ENCODE measurements around the gene CCDC66.
"Not testable (repeated sequence)": the region's sequence is repeated elsewhere in the genome, so short reads cannot be mapped to it uniquely, and the experiment has no call there.

CCDC66 gene
- 93.1 reads per million, percentile 81 among the genes with 10 or more reads in this experiment for total RNA-seq

DNA sequence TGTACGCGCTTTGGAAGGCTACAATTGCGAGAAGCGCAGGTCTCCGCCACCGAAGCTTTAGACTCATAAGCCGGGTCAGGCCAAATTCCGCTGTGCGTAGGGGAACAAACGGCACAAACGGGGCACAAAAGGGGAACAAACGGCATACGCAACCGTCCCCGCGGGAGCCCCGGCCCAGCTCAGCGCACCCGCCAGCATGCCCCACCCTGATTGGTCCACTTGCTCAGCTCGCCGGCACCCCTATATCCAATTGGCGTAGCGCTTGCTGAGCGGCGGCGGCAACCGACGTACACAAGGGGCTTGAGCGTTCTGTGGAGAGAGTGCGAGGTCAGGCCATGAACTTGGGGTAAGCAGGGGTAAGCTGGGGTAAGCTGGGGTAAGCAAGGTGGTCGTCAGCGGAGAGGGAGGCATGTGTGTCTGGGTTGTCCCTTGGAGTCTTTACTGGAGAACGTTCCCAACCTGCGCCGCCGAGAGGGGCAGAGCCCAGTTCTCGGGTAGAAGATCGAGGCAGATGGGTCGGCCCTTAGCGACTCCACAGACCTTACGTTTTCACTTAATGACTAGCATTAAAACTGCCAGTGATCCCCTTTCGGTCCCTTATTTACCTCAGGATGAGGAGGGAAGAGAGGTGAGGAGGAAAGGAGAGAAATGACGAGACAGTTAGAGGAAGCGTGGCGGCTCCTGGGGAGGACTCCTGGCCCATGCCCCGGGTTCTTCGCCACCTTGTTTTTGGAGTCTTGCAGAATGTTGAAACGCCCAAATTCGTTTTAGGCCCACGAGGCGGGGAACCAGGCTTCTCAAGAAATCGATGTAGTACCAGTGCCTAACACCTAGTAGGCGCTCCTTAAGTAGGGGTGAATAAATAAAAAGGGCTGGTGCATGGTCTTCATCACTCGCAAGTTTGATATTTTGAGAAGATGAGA is at the start of gene CCDC66:
CCDC66 (plus strand) TSS at position 268 of the 923 bp plus-strand sequence; CDS start at position 336, 68 bp downstream.
- peak; percentile 93 for DNase-seq

DNA sequence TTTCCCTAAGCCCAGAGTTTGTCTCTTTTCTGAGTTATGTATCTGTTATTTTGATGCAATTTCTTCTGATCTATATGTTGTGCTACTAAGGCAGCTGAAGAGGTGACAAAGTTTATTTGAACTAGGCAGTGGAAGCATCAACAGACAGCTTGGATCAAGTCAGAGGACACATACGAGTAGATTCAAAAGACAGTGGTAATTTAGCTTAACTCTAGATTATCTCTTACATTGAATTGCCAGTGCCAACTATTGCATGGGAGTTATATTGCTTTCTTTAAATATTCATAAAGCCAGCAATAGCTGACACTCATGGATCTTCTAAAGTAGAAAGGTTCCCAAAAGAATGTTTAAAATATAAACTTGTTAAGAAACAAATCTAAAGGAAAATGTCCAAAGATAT is 37.3 kb upstream of the CCDC66 start:
- no peak for DNase-seq

DNA sequence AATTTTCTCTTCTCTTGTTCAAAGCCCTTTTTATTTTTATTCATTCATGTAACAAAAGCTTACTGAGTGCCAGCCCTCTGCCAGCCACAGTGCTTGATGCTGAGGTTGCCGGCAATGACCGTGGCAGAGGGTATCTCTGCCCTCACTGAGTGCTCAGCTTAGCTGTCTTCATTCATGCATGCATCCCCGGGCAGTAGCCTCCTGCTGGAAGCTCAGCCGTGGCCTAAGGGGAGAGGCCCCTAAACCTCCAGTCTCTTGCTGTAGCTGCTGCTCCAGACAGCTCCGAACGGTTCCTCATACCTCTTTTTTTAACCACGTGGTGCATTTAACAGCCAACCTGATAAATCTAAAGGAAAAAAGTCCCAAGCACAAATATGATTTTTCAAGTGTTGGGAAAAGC is 34.6 kb upstream of the CCDC66 start:
- DNase-seq, result no peak

DNA sequence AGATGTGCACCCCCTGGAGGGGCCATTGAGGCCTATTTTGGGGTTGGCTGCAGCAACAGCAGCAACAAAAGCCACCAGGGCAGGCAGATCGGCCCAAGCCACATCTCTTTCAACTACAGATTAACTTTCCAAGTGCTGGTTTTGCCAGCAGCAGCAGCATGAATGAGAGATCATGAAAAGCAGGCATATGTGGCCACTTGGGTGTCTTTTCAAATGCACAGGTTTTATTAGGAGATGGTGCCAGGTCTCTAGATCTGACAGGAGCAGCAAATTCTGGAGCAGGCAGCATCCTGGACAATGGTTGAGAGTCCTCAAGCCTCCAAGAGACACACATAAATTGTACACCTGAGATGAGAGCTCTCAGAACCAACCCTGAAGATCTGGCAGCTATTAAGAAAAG is 31.7 kb upstream of the CCDC66 start:
- no peak for DNase-seq

DNA sequence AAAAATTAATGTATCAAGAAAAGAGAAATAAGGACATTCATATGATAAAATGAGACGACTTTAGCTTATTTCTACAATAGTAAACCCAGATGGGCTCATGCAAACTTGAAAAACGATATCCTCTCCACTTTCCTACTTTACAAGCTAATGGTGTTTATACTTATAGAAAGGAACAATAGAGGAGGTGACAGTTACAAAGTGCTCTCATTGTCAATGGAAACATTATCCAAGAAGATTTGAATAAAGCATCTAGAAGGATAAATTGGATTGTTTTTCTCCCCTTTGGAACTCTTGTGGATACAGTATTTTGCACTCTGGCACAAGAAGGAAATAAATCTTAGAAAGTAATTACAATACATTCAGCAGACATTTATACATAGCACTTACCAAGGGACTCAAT is 20.2 kb upstream of the CCDC66 start:
- no peak for DNase-seq

DNA sequence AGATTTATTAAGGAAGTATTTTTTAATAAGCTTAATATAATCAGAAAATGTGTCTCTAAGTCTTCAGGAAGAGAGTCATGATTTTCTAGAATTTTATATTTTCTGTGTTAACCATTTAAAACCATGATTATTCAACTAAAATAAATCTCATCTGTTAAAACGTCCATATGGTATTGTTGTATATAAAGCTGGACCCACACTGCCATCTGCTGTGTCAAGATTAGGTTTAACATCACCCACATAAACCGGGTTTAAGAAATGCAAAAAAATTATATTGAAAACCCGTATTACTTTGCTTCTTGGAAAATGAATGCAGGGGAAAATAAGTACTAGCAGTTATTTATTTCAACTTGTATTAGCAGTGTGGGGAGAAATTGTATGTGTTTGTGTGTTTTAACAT is 9.5 kb upstream of the CCDC66 start:
- no peak for DNase-seq

DNA sequence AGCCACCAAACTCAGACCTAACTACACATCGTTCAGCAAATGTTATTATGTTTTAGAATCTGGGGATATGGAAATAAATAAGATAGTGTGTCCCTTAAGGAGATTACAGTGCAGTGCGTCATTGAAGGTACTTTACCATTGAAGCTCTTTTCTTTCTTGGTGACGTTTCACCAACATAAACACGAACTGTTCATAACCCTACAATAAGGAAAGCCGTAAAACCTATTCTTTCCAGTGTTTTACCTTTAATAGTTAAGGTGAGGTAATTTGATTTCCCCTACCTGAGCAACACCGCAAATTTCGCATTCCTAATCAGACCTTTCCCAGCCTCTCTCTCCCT is 826 bp downstream of the CCDC66 start:
- no peak for DNase-seq

DNA sequence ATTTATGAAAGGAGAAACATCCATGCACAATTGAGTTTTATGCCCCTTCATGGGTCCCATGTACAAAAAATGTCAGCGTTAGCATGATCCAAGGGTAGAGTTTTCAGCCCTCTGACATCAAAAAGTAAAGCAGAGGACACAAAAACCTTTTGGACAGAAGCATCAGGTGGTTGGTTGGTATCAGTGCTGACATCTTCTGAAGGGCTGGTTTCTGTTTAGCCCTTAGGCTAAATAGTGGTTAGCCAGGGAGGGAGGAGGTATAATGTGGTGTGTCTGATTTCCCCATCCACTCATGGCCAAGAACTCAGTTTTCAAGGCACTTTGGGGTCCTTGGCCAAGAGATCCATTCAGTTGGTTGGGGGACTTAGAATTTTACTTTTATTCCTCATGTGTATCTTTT is 16.5 kb downstream of the CCDC66 start:
- DNase-seq, result no peak

DNA sequence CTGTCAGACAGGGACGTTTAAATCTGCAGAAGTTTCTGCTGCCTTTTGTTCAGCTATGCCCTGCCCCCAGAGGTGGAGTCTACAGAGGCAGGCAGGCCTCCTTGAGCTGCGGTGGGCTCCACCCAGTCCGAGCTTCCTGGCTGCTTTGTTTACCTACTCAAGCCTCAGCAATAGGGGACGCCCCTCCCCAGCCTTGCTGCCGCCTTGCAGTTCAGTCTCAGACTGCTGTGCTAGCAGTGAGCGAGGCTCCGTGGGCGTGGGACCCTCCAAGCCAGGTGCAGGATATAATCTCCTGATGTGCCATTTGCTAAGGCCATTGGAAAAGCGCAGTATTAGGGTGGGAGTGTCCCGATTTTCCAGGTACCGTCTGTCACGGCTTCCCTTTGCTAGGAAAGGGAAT is 25.0 kb downstream of the CCDC66 start:
- DNase-seq, result not testable (repeated sequence)

DNA sequence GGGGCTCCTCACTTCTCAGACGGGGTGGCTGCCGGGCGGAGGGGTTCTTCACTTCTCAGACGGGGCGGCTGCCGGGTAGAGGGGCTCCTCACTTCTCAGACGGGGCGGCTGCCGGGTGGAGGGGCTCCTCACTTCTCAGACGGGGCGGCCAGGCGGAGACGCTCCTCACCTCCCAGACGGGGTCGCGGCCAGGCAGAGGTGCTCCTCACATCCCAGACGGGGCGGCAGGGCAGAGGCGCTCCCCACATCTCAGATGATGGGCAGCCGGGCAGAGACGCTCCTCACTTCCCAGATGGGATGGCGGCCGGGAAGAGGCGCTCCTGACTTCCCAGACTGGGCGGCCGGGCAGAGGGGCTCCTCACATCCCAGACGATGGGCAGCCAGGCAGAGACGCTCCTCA is 27.3 kb downstream of the CCDC66 start:
- not testable (repeated sequence) for DNase-seq

DNA sequence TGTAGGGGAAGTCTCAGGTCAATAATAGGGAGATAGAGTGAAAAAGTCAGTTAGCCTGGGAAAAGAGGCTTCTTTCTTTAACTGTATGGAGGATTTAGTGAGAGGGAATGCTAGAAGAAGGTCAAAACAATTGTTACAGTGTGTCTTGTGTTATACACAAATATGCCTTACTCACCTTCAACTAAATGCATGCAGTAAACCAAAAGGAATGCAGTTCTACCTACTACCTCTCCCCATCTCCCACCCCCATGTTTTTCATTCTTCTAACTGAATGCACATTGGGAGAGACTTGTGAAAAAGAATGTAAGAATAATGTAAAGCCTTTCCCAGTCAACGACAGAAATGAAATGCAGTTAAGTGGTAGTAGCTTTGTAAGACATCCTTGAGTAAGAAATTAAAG is 33.8 kb downstream of the CCDC66 start:
- no peak for DNase-seq

DNA sequence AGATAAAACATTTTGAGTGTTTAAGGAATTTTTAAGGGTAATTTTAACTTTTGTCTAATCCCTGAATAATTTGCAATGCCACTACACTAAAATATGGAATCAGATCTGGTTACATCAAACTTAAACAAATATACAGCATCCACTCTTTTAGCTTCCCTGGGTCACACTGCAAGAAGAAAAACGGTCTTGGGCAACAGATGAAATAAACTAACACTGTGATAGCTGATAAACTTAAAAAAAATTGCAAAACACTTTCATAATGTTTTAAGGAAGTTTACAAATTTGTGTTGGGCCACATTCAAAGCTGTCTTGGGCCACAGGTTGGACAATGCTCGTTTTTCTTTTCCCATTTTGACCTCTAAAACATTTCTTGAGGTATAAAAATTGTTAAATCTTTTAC is 34.3 kb downstream of the CCDC66 start:
- no peak for DNase-seq

DNA sequence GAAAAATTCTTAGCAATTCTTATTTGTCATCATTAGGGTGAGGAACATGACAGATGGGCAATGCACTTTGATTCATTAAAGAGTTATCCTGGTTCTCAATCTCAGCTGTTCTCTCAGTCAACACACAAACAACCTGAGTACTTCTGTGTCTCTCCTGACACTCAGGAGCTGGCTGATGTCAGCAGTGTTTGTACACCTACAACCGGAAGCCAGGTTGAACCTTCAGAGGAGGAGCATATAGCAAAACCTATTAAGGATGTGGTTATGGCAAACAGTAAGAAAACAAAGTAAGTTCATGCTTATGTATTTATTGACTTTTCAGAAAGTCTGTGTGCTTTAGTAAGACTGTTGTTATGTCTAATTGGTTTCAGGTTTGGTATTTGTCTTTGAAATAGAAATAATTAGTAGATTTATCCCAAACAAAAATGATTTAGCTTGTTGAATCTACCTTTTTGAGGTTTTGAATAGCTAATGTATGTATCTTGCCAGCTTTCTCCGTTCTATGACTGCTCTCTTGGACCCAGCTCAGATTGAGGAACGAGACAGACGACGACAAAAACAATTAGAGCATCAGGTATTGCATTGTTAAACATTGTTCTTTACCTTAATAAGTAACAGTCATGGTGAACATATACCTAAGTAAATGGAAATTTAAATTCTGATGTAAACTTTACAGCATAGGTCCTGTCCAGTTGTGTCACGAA is 36.6 kb downstream of the CCDC66 start:
- DNase-seq, result peak; percentile 57

DNA sequence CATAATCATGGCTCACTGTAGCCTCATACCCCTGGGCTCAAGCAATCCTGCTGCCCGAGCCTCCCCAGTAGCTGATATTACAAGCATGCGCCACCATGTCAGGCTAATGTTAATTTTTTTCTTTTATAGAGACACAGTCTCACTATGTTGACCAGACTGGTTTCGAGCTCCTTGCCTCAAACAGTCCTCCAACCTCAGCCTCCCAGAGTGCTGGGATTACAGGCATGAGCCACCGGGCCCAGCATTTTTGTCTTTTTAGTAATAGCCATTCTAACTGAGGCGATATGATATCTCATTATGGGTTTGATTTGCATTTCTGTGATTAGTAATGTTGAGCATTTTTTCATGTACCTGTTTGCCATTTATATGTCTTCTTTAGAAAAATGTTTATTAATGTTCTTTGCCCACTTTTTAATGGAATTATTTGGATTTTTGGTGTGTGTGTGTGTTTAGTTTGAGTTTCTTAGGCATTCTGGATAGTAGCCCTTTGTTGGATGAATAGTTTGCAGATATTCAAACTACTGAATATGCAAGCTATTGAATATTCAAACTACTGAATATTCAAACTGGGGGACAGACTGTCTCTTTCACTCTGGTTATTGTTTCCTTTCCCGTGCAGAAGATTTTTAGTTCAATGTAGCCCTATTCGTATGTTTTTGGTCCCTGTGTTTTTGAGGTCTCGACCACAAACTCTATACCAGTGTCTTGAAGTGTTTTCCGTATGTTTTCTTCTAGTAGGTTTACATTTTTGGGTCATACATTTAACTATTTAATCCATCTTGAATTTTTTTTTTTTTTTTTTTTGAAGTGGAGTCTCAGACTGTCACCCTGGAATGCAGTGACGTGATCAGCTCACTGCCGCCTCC is 39.2 kb downstream of the CCDC66 start:
- no peak for DNase-seq

DNA sequence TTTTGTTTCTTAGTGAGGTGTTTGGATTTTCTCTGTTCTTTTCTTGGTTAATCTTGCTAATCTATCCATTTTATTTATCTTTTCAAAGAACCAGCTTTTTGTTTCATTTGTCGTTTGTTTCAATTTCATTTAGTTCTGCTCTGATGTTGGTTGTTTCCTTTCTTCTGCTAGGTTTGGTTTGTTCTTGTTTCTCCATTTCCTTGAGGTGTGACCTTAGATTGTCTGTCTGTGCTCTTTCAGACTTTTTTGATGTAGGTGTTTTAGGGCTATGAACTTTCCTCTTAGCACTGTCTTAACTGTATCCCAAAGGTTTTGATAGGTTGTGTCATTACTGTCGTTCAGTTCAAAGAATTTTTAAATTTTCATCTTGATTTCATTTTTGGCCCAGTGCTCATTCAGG is 51.5 kb downstream of the CCDC66 start:
- DNase-seq, result not testable (repeated sequence)

DNA sequence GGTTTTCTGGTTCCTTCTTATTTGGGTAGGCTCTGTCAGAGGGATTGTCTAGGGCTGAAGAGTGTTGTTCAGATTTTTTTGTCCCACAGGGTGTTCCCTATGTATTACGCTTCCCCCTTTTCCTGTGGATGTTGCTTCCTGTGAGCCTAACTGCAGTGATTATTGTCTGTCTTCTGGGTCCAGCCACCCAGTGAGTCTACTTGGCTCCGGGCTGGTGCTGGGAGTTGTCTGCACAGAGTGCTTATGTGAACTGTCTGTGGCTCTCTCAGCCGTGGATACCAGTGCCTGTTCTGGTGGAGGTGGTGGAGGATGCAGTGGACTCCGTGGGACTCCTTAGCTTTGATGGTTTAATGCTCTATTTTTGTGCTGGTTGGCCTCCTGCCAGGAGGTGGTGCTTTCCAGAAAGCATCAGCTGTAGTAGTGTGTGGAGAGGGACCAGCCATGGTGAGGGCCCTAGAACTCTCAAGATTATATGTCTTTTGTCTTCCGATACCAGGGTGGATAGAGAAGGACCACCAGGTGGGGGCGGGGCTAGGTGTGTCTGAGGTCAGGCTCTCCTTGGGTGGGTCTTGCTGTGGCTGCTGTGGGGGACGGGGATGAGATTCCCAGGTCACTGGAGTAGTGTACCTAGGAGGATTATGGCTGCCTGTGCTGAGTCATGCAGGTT is 53.8 kb downstream of the CCDC66 start:
- no peak for DNase-seq

DNA sequence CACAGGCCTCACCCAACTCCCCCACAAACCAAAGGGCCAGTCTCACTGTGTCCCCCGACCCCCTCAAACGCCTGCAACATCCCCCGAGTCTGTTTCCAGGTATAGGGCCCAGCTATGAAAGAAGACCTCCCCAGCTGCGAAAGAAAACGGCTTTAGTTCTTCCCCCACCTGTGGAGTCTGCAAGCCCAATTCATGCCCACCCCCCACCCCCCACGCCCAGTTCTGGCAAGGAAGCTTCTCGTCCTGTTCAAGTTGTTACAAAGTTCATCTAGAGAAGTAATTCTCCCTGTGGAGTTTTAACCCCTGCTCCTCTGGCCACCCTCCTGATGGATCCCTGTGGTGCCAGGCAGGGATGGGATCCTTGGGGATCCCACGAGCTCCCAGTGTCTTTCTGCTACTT is 54.4 kb downstream of the CCDC66 start:
- DNase-seq, result no peak

DNA sequence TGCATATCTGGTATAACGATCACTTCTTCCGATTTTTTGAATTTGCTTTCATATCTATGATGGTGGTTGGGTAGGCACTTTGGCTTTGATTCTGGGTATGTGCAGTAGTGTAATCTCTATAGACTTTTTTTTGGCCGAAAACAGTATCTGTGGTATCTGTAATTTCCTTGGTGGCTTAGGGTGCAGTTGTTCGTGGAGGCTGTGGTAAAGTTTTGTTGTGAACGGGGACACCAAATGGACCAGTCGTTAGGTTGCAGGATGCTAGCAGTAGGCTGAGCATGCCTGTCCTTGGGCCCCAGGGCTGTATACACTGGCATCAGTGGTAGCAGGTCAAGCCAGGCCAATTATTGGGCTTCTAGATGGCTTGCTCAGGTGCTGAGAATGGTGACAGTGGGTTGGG is 55.2 kb downstream of the CCDC66 start:
- no peak for DNase-seq

DNA sequence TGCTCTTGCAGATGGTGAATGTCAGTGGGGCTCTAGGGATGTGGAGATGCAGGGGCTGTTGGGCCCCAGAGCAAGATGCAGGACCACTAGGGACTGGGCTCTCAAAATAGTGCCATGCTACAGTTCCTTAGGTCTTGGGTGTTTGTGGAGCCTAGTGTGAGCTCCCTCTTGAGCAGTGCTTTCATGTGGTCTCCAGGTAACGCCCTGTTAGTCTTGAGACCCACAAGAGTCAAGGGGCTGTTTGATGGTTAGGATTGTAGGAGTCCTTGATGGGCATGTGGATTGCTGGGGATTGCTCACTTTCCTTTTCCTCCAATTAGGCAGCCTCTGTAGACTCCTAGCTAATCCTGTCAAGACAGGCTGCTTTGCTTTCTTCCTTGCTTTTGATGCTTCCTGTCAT is 56.0 kb downstream of the CCDC66 start:
- DNase-seq, result no peak

DNA sequence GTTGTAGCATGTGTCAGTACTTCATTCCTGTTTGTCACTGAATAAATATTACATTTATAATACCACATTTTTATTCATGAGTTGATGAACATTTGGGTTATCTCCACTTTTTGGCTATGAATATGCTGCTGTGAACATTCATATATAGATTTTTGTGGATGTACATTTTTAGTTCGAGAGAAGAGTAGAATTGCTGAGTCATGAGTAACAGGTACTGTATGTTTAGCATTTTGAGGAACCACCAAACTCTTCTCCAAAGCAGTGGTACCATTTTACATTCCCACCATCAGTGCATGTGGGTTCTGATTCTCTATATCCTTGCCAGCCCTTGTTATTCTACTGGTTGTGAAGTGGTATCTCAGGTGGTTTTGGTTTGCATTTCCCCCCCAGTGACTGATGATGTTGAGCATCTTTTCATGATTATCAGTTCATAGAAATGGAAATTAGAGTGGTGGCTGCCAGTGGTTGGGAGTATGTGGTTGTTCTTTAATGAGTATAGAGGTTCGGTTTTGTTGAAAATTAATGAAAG is 59.6 kb downstream of the CCDC66 start:
- no peak for DNase-seq

DNA sequence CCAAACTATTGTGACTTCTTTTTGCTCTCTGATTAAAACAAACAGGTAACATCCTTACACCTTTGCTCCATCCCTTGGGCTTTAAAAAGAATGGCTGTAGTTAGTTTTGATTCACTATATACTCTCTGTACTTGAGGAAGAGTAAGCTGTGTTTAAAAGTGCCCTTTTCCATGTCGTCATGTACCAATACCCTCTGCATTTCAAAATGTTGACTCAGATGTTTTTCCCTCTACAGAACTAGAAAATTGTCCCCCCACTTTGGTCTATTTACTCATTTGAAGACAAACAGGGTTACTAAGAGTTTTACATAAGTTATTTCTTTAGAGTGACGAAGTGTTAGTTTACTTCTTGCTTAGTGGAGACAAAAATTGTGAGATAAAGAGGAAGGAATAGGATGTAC is 63.4 kb downstream of the CCDC66 start:
- no peak for DNase-seq

DNA sequence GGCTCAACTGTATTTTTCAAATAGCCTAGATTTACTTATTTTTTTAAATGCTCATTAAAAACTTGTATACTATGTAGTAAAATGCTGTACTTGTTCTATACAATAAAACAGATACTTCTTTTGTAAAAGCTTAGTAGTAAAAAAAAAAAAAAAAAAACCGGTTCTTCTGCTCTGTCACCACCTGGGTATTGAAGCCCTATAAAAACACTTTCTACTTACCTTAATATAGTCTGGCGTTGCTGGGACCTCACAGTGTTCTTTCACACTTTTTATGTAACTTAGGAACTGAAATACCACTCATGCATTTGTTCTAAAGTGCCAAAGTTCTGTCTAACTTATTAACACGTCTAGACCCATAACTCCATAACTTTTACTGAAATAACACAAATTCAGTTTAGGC is 64.7 kb downstream of the CCDC66 start:
- no peak for DNase-seq
